Aorta (tissue), 5 donors: ENCODE results near the gene DOCK9. TPM values are rescaled to one million over a fixed set of nuclear protein-coding genes. Genes with fewer than 3 reads are reported as not detected.

ENCODE experiments used
- ATAC-seq: fragments of 200-7000 bp; cut with Tn5 transposase; one replicate; pipeline ENCODE4 v1.9.1; 2022; ENCODE audit warnings: moderate library complexity; ENCODE audit not compliant: low FRiP score
- DNase-seq, 2 donors: peaks; one replicate each; pipeline ENCODE4 v3.0.0-alpha.2; 2020
- H3K27ac ChIP-seq, 2 donors: one replicate each; pipeline ENCODE4 v1.5.1; 2013; ENCODE audit warnings: low read length in 2 of 2, mild to moderate bottlenecking in 2 of 2, moderate library complexity in 2 of 2, control low read depth in 1 of 2, inconsistent platforms in 1 of 2, low read depth in 1 of 2
- H3K27me3 ChIP-seq, 2 donors: one replicate each; pipeline ENCODE4 v1.6.1; 2013; ENCODE audit warnings: control low read depth in 1 of 2, low read length in 1 of 2, mild to moderate bottlenecking in 1 of 2, moderate library complexity in 1 of 2; ENCODE audit not compliant: insufficient read depth in 2 of 2, control insufficient read depth in 1 of 2
- H3K36me3 ChIP-seq, 2 donors: one replicate each; pipeline ENCODE4 v1.6.1; 2013; ENCODE audit warnings: control low read depth in 1 of 2, low read length in 1 of 2, mild to moderate bottlenecking in 1 of 2; ENCODE audit not compliant: insufficient read depth in 2 of 2, control insufficient read depth in 1 of 2
- H3K4me1 ChIP-seq, 2 donors: one replicate each; pipeline ENCODE4 v1.6.1; 2013; ENCODE audit warnings: low read length in 2 of 2, control low read depth in 1 of 2, mild to moderate bottlenecking in 1 of 2, moderate library complexity in 1 of 2; ENCODE audit not compliant: insufficient read depth in 2 of 2, control insufficient read depth in 1 of 2
- H3K4me3 ChIP-seq, 2 donors: one replicate each; pipeline ENCODE4 v1.5.1; 2013; ENCODE audit warnings: low read length in 2 of 2, control low read depth in 1 of 2, mild to moderate bottlenecking in 1 of 2
- H3K9me3 ChIP-seq: one replicate; pipeline ENCODE4 v1.6.1; 2013; ENCODE audit warnings: mild to moderate bottlenecking, low read length; ENCODE audit not compliant: control insufficient read depth
- WGBS, 2 donors: extraction: QIAGEN DNeasy Blood & Tissue Kit; methylation state at CpG; one replicate each; pipeline ENCODE4 v1.1.7; 2013; 5-methylcytosine and 5-hydroxymethylcytosine counted together
- intact Hi-C, 2 donors: fragments of 100-400 bp; cut with DNase I; formaldehyde crosslinking; loops; one replicate each; pipeline versions ENCODE4 v1.14.2 to v1.15.0; 2022
- polyA plus RNA-seq, 2 donors: library from polyadenylated mRNA; stranded (reverse); fragments of 200-250 nt; gene quantifications; one replicate each; pipeline ENCODE4 v1.2.3, GENCODE V29; 2013
- total RNA-seq, 2 donors: library from RNA; stranded (reverse); fragmentation: NEBNext Ultra II Directional; extraction: Animal tissue kit (Norgen Biotek cat#: 25700); gene quantifications; one replicate each; pipeline ENCODE4 v1.2.1, GENCODE V29; 2021
- donor health status: healthy with polysubstance abuse.
- donor health status: Bipolar disorder and iron deficiency.
- donor health status: DM: no; HTN: no; CAD: no.
- donor health status: DM: no; HTN: no; CAD: no.
- donor health status: DM: yes; HTN: yes; CAD: no.

DOCK9 gene
- total and polyA plus RNA-seq, 4 donors, result 9.1 to 107 (median 43.8) TPM

- 83% methylated on average over 7 of the region's 7 CpGs for WGBS, 2 donors
- no peak overlapping the region for H3K4me3 ChIP-seq
- no peaks in the 10 kb centered on the region for H3K9me3 ChIP-seq
- H3K27ac ChIP-seq, result no peak overlapping the region
- intact Hi-C loops, result no loop called here
- no peaks in the 10 kb centered on the region for H3K27me3 ChIP-seq
- H3K4me1 ChIP-seq, result no peaks in the 10 kb centered on the region
- no peak for ATAC-seq
- no peaks in the 10 kb centered on the region for H3K36me3 ChIP-seq
- no peak for DNase-seq
Observed at GRCh38 chr13:98992355-98992754, 14.5 kb upstream of the DOCK9 start.

DNA sequence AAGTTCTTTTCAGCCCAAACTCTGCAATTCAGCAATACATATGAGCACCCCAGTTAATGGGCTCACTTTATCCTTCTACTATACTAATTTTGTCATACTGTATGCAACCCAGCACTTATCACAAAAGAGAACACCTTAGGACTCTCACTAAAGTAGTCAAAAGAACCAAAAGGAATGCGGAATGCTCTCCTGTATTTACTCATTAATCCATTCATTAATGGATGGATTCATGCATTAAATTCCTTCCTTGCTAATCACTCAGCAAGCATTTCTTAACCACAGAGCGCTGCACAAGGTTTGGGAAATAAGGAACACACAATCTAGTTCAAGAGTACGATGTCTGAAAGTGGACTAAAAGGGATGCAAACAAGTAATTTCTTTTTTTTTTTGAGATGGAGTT is 12.8 kb upstream of the DOCK9 start:
- intact Hi-C loops, result no loop called here
- DNase-seq, result no peak
- no peaks in the 10 kb centered on the region for H3K4me1 ChIP-seq
- no peaks in the 10 kb centered on the region for H3K36me3 ChIP-seq
- 97% methylated on average over 3 of the region's 3 CpGs for WGBS, 2 donors
- no peak for ATAC-seq
- H3K27ac ChIP-seq, result no peak overlapping the region
- H3K4me3 ChIP-seq, result no peak overlapping the region
- no peaks in the 10 kb centered on the region for H3K27me3 ChIP-seq
- no peaks in the 10 kb centered on the region for H3K9me3 ChIP-seq

- ATAC-seq (no peak), DNase-seq (no peak)
- no peak overlapping the region for H3K27ac ChIP-seq
- H3K4me3 ChIP-seq, result no peak overlapping the region
- H3K36me3 ChIP-seq, result no peaks in the 10 kb centered on the region
- intact Hi-C loops, result no loop called here
- no peaks in the 10 kb centered on the region for H3K9me3 ChIP-seq
- H3K4me1 ChIP-seq, result peaks cover 0 to 1% of the 10 kb centered on the region in 2 donors
- 86 to 87% methylated on average over 4 of the region's 4 CpGs for WGBS, 2 donors
- H3K27me3 ChIP-seq, result no peaks in the 10 kb centered on the region
Observed at GRCh38 chr13:98989469-98990235, 11.8 kb upstream of the DOCK9 start.

DNA sequence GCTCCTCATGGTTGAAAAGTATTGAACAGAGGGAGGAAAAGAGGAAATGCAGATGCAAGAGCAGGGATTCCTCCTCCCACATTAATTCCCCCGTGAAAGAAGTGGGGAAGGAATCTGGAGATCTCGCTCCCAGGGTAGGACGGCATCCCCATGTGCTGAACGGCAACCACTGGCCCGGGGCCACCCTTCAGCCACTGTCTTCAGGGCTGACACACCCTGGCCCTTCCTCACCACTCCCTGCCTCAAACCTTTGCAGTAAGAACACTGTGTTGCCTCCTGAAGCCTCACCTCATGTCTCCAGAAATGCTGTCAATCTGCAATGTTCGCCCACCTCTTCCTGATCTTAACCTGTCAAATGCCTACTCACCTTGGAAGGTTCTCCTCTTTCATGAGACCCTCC is 10.9 kb upstream of the DOCK9 start:
- H3K27ac ChIP-seq, result no peak overlapping the region
- no peaks in the 10 kb centered on the region for H3K27me3 ChIP-seq
- 91 to 95% methylated on average over 6 of the region's 6 CpGs for WGBS, 2 donors
- no peak overlapping the region for H3K4me3 ChIP-seq
- no peaks in the 10 kb centered on the region for H3K9me3 ChIP-seq
- intact Hi-C loops, result no loop called here
- ATAC-seq, result no peak
- no peak for DNase-seq
- H3K36me3 ChIP-seq, result no peaks in the 10 kb centered on the region
- peaks cover 0 to 1% of the 10 kb centered on the region in 2 donors for H3K4me1 ChIP-seq

DNA sequence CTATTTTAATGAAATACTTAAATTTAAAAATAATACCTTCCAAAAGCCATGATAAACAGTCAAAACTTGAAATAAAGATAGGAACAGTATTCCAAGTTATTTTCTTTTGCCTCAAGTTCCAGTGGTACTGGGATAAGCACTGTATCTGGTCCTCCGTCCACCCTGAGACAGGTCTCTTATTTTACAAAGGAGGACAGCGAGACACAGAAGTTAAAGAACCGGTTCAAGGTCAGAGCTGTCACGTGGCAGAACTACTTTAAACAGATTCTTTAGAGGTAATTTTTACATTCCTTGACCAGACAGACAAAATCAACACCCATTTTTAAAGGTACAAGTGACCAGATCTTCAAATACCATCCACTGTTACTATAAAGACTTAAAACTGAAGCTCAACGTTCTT is 10.4 kb upstream of the DOCK9 start:
- 83 to 85% methylated on average over 5 of the region's 5 CpGs for WGBS, 2 donors
- no peak overlapping the region for H3K27ac ChIP-seq
- ATAC-seq, result no peak

DNA sequence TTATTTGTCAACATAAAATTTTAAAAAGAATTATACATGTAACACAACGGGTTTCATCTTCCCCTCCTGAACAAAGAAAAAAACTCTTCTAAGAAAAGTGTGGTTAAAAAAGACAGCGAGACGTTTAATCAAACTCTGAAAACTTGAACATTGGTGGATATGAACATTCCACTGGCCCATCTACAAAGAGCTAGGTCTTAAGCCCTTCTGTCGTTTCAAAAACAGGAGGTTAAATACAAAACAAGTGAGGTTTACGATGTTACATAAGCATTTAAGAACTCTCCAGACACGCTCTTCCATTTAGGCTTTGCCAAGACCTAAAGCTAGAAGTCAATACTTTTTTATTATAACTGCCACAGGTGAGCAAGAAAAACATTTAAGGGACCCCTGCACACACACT is 9.4 kb upstream of the DOCK9 start:
- no peaks in the 10 kb centered on the region for H3K36me3 ChIP-seq
- intact Hi-C loops, result no loop called here
- no peak overlapping the region for H3K27ac ChIP-seq
- WGBS, 2 donors, result 84 to 94% methylated on average over 6 of the region's 6 CpGs
- H3K9me3 ChIP-seq, result no peaks in the 10 kb centered on the region
- DNase-seq (no peak), ATAC-seq (no peak)
- peaks cover 0 to 1% of the 10 kb centered on the region in 2 donors for H3K4me1 ChIP-seq
- no peak overlapping the region for H3K4me3 ChIP-seq
- H3K27me3 ChIP-seq, result no peaks in the 10 kb centered on the region

More for the DNA sequence above, 10.4 kb upstream of the DOCK9 start:
- H3K9me3 ChIP-seq, result no peaks in the 10 kb centered on the region
- H3K4me1 ChIP-seq, result peaks cover 0 to 1% of the 10 kb centered on the region in 2 donors
- intact Hi-C loops, result no loop called here
- H3K4me3 ChIP-seq, result no peak overlapping the region
- DNase-seq, result no peak
- H3K36me3 ChIP-seq, result no peaks in the 10 kb centered on the region
- no peaks in the 10 kb centered on the region for H3K27me3 ChIP-seq

- peaks cover 0 to 1% of the 10 kb centered on the region in 2 donors for H3K4me1 ChIP-seq
- no peak overlapping the region for H3K4me3 ChIP-seq
- H3K27ac ChIP-seq, result no peak overlapping the region
- DNase-seq, result no peak
- no peaks in the 10 kb centered on the region for H3K9me3 ChIP-seq
- H3K36me3 ChIP-seq, result no peaks in the 10 kb centered on the region
- intact Hi-C loops, result no loop called here
- no peaks in the 10 kb centered on the region for H3K27me3 ChIP-seq
- no peak for ATAC-seq
- WGBS, 2 donors, result 92 to 94% methylated on average over 8 of the region's 8 CpGs
Observed at GRCh38 chr13:98986226-98986846, 8.5 kb upstream of the DOCK9 start.

GRCh38 chr13:98985591-98985990 is 7.7 kb upstream of the DOCK9 start:
- H3K27ac ChIP-seq, result no peak overlapping the region
- ATAC-seq, result no peak
- 76 to 78% methylated on average over 6 of the region's 6 CpGs for WGBS, 2 donors

DNA sequence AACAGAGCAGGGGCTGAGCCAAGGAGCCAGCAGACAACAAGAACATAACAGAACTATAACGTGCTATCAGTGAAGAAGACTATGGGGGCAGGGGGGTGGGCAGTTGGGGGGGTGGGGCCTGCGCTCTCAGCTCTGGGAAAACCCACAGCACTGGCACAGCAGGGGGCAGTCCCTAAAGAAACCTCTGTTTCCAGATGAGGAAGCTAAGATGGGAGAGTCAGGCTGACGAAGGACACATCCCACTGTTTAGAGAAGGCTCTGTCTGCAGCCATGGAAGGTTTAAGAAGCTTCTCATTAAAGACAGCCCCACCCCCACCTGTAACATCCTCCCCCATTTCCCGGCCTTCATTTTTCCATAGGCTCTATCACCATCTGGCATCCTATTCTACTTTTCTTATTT is 7.1 kb upstream of the DOCK9 start:
- no peaks in the 10 kb centered on the region for H3K36me3 ChIP-seq
- intact Hi-C loops, result no loop called here
- no peak overlapping the region for H3K27ac ChIP-seq
- H3K27me3 ChIP-seq, result no peaks in the 10 kb centered on the region
- H3K4me3 ChIP-seq, result no peak overlapping the region
- peaks cover 0 to 3% of the 10 kb centered on the region in 2 donors for H3K4me1 ChIP-seq
- 92 to 96% methylated on average over 4 of the region's 4 CpGs for WGBS, 2 donors
- ATAC-seq (no peak), DNase-seq (no peak)
- no peaks in the 10 kb centered on the region for H3K9me3 ChIP-seq

More at GRCh38 chr13:98985591-98985990, 7.7 kb upstream of the DOCK9 start:
- Histone ChIP-seq H3K36me3 (no peaks in the 10 kb centered on the region), H3K4me3 (no peak overlapping the region), H3K4me1 (peaks cover 0 to 1% of the 10 kb centered on the region in 2 donors), H3K27me3 (no peaks in the 10 kb centered on the region), H3K9me3 (no peaks in the 10 kb centered on the region)
- intact Hi-C loops, result no loop called here
- no peak for DNase-seq
